D721Med (cell line): ENCODE results near the gene CCR5AS.

ENCODE experiments used
- DNase-seq: peaks from one replicate; pipeline ENCODE4 v3.0.0; 2011; ENCODE audit warnings: low spot score; ENCODE audit not compliant: insufficient read length
- FAIRE-seq: peaks from 2 replicates; lab custom pipeline; 2011; peaks lifted over from hg19 to GRCh38; lab: Jason Lieb, UNC
- TF ChIP-seq, protein P1 (sequence below): IDR thresholded peaks from 2 replicates; pipeline ENCODE4 v1.5.1; 2012; ENCODE audit warnings: mild to moderate bottlenecking, control low read depth; ENCODE audit not compliant: insufficient read depth; ENCODE audit errors: missing control alignments

Gene CCR5AS

DNA sequence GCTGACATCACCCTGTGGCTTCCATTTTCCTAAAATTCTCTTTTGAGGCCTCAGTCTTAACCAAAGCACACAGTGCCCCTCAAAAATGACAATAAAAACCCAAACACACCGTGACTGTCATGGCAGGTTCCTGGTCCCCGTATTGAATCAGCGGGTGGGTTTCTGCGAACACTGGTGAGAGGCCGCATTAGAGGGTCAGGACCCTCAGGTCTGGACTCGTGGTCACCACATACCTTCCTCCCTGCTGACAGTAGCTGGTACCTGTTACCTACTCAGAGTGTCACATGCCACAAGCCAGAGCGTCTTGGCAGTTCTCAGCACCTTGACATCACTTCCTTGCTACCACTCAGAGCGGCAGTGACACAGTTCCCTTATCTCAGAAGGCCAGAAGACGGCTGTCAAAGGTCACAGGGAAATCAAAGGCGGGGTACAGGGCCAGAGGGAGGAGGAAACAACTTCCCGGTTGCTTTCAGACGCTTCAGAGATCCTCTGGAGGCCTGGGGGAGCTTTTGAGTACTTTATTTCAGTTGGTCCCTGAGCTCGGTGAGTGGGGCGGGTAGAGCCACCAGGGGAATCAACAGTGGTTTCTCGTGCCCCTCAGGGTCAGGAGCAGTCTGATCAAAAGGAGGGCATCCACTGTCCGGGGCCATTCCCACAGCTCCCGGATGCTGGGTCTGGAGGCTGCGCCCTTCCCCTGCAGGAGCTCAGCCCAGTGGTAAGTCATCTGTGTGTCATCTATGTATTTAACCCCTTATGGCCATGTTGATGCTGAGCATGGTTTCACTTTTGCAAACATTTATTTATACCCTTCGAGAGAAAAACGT lies at the start of gene CCR5AS, which contains the start of gene CCRL2:
TSS of gene CCR5AS (minus strand) at position 279 of the 824 bp plus-strand sequence.
TSS of gene CCRL2 (plus strand) at position 472 of the 824 bp plus-strand sequence. CDS start 821 bp downstream, outside the sequence.
- FAIRE-seq (no peak), DNase-seq (no peak)

DNA sequence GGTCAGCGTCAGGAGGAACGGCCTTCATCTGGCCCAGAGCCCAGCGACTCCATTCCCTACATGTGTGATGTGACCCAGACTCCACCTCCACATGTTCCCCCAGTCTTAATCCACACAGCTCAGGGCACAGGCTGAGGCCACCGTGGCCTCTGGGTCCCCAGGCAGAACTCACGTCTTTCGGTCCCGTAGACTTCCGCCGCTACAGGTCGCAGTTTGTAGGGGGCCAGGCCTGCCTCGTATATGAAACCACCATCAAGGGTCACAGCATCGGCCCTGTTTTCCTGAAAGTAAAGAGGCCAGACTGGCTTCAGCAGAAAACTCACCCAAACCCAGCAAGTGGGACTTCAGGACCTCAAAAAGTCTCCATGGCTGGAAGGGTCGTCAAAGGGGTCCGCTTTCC lies 49.3 kb upstream of the CCR5AS start:
- DNase-seq = no peak
- TF ChIP-seq, protein P1, sequence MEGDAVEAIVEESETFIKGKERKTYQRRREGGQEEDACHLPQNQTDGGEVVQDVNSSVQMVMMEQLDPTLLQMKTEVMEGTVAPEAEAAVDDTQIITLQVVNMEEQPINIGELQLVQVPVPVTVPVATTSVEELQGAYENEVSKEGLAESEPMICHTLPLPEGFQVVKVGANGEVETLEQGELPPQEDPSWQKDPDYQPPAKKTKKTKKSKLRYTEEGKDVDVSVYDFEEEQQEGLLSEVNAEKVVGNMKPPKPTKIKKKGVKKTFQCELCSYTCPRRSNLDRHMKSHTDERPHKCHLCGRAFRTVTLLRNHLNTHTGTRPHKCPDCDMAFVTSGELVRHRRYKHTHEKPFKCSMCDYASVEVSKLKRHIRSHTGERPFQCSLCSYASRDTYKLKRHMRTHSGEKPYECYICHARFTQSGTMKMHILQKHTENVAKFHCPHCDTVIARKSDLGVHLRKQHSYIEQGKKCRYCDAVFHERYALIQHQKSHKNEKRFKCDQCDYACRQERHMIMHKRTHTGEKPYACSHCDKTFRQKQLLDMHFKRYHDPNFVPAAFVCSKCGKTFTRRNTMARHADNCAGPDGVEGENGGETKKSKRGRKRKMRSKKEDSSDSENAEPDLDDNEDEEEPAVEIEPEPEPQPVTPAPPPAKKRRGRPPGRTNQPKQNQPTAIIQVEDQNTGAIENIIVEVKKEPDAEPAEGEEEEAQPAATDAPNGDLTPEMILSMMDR = no peak
- FAIRE-seq = no peak

More for the DNA sequence above, at the start of gene CCR5AS, which contains the start of gene CCRL2:
- TF ChIP-seq, protein P1 = no peak

DNA sequence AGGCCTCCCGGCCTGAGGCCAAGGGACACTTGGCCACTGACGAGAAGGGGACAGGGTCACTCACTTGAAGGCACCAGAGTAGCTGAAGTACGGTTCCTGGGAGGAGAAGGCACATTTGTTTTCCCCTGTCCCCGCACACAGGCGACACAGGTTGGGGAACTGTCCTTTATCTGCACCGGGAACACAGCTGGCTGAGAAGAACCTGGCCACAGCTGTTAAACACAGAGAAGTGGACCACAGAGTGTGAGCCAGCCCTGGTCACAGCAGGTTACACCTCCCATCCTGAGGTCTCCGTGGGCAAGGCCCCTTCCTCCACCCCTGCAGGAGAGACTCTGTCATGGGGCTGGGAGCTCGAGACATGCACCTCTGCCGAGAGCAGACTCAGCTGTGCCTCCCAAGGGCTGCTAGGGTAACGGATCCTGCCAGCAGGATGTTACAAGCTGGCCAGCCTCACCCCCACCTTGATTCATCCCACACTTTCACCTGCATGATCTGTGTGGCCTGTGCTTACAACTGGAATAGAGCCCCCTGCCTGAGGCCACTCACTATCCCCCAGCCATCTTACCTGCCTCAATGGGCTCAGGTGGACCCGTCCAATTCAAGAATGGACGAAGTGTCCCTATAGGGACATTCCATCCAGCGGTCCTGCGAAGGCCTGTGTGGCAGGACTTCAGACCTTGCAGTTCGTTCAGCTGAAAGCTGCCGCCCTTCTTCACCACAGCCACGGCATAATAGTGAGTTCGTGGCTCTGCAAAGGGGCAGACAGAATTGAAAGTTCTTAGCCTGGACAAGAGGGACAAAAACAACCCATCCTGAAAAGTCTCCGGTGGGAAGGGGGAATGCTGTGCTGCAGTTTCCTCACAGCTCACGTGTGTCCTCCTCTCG lies 48.6 kb upstream of the CCR5AS start:
- TF ChIP-seq, protein P1 = no peak
- DNase-seq (no peak), FAIRE-seq (no peak)

DNA sequence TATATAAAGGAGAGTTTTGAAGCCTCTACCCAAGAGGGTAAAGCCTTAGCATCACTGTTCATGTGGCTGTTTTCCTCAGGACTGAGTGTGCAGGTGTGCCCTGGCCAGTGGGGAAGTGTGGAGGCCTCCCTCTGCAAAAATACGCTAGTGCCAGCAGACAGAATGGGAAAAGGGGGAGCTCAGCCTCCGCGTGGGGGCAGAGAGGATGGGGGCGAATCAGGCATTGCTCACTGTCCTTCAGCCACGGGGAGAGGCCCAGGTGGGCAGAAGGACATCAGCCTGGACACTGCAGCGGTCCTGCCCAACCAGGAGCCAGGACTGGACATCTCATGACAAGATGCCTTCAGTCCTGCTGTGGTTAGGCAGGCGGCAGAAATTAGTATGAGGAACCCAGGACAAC lies 47.7 kb upstream of the CCR5AS start:
- TF ChIP-seq, protein P1 = no peak
- DNase-seq (no peak), FAIRE-seq (no peak)

DNA sequence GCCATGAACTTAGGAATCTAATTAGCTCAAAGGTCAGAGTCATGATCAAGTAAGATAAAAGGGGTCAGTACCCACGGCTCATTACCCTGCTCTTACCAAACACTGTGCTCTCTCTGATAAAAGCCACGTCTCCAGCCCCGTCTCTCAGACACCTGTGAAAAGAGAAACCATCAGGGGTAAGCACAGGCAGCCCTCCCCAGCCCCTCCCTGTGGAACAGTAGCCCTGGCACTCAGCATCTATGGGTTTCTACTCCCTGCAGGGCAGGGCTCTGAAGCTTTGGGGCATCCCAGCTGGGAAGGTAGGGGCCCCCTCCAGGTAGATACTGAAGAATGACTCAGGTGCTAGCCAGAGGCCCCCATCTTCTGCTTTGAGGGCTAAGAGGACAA lies 47.3 kb upstream of the CCR5AS start:
- FAIRE-seq (no peak), DNase-seq (no peak)
- TF ChIP-seq, protein P1 = no peak

DNA sequence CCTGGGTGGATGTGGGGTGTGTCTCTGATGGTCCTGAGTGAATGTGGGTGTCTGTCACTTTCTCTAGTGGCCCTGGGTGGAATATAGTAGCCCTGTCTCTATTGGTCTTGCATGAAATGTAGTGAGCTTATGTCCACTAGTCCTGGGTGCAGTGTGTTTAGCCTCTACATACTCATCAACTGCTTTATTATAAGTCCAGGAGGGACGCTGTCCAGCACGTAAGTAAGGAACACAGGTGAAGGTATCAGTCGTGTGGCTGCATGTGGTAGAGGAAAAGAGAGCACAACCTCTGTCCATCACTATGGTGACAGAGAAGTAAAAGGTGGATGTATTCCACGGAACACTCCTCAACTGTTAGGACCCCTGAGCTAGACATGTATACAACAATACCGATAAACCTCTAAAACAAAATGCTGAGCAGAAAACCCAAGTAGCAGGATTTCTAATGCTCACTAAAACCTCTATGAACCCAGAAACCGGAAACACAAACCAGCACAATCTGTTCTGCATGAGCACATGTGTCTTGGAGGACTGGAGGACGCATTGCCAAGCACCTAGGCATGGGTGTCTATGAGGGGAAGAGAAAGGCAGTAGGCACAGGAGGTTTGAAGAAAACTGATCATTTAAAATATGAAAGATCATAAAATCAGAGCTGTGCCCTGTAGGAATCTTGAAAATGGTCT lies 46.8 kb upstream of the CCR5AS start:
- FAIRE-seq (no peak), DNase-seq (no peak)
- TF ChIP-seq, protein P1 = no peak
